ENCODE measurements around the gene HCAR2.
"Not testable (repeated sequence)": the region's sequence is repeated elsewhere in the genome, so short reads cannot be mapped to it uniquely, and the experiment has no call there.

The HCAR2 gene

DNA sequence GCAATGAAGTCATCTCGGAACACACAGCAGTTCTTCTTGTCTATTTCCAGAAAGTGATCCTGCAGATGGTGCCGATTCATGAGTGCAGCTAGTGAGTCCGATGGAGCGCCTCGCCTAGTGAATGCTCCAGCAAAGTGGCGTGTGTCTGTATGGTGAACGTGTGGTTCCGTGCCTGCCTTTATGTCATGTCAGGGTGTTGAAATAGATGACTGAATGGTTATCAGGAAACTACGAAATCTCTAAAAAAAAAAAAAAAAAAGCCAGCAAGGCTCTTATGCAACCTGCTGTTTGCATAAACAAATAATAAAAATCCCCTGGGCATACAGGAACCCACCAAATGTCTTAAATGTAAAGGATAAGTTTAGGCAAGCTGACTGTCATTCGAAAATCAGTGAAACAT is 13.5 kb upstream of the HCAR2 start, which contains the start of gene HCAR3:
Gene HCAR3, minus strand, starts transcription at position 154 of the 400 bp plus-strand sequence. Its CDS starts 74 bp downstream, at position 80.
- DNase-seq (ENCODE audit: low spot score), result not testable (repeated sequence)

DNA sequence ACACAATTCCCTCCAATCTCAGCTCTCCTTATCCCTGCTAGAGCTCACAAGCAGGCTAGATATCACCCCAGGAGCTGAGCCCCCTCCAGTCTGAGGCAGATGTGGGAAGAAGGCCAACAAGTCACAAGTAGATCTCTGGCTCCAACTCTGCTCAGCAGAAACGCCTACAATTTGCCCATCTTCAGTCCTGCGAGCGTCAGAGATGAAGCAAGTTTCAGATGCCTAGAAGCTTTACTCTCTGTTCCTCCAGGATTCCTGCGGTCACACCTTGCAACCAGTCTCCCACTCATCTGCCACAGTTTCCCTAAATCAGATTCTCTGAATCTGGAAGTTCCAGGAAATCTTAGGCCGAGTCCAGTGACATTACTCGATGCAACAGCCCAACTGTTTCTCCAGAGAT is 12.1 kb upstream of the HCAR2 start:
- DNase-seq (ENCODE audit: low spot score), result not testable (repeated sequence)

DNA sequence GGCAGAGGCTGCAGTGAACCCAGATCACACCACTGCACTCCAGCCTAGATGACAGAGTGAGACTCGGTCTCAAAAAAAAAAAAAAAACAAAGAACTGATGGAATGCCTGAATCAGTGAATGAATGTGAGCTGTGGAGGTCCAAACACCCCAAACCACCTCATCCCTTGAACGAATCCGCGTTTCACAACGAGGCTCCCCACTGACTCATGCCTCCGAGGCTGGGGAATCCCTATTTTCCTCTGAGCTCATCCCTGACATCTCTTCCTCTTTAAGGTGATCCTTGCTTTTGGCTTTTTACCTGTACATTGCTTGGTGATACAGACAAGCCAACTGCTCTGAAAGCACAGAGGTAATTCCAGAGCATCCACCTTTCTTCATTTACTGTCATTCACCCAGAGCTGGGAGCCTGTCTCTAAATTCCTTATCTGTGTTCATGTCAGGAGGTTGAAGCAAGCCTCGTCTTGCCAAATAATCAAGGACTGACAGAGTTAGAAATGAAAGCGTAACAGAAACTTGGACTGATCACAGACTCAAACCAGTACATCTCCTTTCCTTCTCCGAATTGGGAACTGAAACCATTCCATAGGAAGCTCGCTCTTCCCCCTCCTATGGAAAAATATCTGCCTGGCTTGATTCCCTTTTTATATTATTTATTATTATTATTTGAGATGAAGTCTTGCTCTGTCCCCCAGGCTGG is 10.5 kb upstream of the HCAR2 start:
- DNase-seq (ENCODE audit: low spot score), result not testable (repeated sequence)

DNA sequence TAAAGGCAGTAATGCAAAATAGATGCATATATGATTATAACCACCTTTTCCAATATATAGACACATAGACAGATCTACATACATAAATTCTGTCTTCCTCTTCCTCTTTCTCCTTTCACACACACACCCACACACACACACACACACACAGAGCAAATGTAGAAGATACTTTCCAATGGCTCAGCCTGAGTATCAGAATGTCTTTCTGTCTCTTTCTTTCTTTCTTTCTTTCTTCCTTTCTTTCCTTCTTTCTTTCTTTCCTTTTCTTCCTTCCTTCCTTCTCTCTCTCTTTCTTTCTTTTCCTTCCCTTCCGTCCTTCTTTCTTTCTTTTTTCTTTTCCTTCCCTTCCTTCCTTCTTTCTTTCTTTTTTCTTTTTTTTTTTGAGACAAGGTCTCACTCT is 8.1 kb upstream of the HCAR2 start:
- not testable (repeated sequence) for DNase-seq (ENCODE audit: low spot score)

DNA sequence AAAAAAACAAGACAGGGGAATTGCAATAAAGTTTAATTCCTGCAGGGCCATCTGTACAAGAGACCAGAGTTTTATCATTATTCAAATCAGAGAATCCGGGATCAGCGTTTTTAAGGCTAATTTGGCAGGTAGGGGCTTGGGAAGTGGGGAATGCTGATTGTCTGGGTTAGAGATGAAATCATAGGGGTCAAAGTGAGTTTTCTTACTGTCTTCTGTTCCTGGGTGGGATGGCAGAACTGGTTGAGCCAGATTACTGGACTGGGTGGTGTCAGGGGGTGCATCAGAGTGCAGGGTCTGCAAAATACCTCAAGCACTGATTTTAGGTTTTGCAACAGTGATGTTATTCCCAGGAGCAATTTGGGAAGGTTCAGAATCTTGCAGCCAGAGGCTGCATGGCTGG is 7.2 kb upstream of the HCAR2 start:
- not testable (repeated sequence) for DNase-seq (ENCODE audit: low spot score)

DNA sequence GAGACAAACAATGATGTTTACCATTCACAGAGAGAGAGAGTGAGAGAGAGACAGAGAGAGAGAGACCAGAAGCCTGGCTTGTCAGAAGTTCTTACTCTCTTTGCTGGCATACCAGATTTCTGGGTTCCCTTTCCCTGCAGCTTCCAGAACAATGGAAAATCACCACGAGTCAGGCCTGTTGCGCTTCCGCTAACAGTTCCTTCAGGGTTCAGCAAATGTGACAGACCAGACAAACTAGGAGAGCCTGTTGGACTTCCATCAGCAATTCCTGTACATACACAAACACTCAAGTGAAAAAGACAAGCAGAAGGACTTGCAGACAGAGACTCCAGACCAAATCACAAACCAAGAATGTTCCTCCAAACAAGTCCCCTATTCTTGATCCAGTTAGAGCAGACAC is 6.1 kb upstream of the HCAR2 start:
- not testable (repeated sequence) for DNase-seq (ENCODE audit: low spot score)

DNA sequence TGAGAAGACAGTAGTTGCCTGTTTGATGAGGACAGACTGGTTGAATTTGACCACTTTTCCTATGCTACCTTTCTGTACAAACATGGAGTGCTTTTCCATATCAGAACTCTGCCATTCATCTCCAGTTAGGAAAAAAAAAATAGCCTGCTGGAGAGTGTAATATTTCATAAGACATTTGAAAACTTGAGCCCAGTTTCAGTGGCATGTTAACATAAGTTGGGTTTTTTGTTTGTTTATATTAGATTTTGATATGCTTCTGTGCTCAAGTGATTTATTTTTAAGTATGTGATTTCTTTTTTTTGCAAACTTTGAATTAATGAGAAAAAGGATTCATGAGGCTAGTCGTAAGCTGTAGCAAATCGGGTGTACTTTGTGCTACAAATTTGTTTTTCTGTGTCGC is 684 bp upstream of the HCAR2 start:
- DNase-seq (ENCODE audit: low spot score), result not testable (repeated sequence)

DNA sequence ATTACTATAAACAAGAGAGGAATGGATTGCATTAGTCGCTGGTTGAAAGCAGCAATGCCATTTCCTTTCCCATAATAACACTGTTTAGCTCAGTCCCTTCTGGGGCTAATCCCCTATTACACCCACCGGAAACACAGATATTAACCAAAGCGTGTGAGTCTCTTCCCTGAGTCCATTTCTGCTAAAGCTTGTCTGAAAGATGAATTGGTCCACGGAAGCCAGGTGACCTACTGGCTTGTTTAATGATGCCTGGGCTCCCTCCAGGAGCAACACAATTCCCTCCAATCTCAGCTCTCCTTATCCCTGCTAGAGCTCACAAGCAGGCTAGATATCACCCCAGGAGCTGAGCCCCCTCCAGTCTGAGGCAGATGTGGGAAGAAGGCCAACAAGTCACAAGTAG is 1.7 kb downstream of the HCAR2 start:
- DNase-seq (ENCODE audit: low spot score), result not testable (repeated sequence)

DNA sequence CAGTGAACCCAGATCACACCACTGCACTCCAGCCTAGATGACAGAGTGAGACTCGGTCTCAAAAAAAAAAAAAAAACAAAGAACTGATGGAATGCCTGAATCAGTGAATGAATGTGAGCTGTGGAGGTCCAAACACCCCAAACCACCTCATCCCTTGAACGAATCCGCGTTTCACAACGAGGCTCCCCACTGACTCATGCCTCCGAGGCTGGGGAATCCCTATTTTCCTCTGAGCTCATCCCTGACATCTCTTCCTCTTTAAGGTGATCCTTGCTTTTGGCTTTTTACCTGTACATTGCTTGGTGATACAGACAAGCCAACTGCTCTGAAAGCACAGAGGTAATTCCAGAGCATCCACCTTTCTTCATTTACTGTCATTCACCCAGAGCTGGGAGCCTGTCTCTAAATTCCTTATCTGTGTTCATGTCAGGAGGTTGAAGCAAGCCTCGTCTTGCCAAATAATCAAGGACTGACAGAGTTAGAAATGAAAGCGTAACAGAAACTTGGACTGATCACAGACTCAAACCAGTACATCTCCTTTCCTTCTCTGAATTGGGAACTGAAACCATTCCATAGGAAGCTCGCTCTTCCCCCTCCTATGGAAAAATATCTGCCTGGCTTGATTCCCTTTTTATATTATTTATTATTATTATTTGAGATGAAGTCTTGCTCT is 3.0 kb downstream of the HCAR2 start:
- DNase-seq (ENCODE audit: low spot score), result not testable (repeated sequence)

DNA sequence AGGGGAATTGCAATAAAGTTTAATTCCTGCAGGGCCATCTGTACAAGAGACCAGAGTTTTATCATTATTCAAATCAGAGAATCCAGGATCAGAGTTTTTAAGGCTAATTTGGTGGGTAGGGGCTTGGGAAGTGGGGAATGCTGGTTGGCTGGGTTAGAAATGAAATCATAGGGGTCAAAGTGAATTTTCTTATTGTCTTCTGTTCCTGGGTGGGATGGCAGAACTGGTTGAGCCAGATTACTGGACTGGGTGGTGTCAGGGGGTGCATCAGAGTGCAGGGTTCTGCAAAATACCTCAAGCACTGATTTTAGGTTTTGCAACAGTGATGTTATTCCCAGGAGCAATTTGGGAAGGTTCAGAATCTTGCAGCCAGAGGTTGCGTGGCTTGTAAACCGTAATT is 6.2 kb downstream of the HCAR2 start:
- not testable (repeated sequence) for DNase-seq (ENCODE audit: low spot score)

DNA sequence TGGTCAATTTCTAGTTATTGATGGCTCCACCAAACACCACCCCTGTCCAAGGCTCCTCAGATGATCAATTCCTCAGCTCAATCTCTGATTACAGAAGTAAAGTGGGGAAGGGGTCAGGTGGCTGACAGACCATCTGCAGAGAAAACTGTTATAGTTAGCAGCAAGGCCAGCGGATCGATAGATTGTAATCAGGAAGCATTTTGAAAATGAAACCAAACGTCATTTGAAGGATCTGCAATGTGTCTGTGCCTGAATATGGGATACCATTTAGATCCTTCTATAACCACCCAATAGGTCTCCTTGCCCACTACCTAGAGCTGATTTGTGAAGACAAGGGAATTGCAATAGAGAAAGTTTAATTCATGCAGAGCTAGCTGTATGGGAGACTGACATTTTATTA is 11.6 kb downstream of the HCAR2 start:
- no peak for DNase-seq (ENCODE audit: low spot score)

DNA sequence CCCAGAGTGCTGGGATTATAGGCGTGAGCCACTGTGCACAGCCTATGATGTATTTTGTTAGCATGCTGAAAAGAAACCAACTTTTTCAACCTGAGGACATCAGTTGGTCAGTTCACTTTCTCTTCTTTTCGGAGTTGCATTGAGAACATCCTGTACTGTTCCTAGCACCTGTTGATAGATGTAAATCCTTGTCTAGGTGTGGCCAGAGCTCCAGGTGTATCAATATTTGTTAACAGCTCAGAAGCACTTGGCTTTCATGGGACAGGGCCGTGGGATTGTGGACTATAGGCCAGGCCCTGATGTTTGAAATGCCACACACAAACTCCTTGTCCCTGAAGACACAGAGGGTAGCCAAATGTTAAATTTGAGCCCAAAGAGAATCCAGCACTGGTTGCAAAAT is 14.9 kb downstream of the HCAR2 start:
- no peak for DNase-seq (ENCODE audit: low spot score)

DNA sequence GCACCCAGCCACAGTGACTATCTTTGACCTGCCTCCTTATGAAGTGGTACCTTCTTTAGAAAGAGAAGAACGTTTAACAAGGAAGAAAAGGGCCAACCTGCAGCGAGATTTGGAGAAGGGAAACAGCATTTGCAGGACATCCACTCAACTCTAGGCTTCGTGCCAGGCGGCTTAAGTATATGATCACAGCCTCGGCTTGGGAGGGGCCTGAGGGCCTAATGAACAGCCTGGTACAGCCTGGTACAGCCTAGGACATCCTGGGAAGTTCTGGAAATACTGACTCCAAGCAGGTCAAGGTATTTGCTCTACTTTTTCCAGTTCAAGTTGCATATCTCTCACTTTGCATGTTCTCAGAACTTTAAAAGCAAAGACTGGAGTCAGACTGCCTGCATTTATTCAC is 16.1 kb downstream of the HCAR2 start:
- DNase-seq (ENCODE audit: low spot score), result no peak

DNA sequence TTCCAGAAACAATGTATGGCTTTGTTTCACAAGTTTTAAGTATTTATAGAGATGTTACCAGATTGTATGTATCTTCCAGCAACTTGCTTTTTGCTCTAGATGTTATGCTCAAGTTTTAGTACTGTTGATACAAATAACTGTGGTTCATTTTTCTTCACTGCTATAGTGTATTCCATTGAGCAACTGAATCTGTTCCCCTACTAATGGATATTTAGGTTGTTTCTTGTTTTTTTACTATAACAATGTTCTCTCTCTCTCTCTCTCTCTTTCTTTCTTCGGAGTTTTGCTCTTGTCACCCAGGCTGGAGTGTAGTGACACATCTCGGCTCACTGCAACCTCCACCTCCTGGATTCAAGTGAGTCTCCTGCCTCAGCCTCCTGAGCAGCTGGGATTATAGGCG is 16.6 kb downstream of the HCAR2 start:
- no peak for DNase-seq (ENCODE audit: low spot score)

DNA sequence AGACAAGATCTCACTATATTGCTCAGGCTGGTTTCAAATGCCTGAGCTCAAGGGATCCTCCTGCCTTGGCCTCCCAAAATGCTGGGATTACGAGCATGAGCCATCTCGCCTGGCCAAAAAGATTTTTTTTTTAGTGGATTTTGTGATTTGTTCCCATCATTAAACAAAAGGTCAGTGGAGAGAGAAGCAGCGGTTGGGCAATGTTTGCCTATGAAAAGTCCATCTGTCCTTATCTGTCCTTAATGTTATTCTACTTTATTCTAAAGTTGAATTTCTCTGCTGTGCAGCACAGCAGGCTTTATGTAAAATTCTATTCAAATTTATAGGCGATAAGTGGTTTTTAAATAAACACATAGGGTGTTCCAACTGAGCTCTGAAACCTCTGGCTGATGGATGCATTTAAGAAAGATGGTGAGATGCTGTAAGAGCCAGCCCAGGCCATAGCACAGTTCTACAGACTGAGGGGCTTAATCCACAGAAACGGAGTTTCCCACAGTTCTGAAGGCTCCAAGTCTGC is 18.8 kb downstream of the HCAR2 start:
- DNase-seq (ENCODE audit: low spot score), result no peak

DNA sequence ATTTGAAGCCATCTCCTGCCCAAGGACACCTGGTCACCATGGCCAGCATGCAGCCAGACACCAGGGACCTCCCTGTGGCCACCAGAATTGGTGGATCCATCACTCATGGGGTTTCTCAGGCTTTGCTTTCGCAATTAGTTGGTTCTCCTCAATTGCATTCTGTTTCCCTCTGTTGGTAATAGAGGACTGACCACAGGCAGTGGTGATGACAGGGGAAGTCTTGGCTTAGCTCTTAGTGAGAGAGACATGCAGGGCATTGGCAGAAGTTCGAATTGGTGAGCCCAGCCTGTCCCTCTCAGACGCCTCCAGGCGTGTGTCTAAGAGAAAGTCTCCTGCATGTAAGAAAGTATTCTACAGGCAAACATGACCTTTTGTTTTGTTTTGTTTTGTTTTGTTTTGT is 21.3 kb downstream of the HCAR2 start:
- DNase-seq (ENCODE audit: low spot score), result peak; percentile 66

DNA sequence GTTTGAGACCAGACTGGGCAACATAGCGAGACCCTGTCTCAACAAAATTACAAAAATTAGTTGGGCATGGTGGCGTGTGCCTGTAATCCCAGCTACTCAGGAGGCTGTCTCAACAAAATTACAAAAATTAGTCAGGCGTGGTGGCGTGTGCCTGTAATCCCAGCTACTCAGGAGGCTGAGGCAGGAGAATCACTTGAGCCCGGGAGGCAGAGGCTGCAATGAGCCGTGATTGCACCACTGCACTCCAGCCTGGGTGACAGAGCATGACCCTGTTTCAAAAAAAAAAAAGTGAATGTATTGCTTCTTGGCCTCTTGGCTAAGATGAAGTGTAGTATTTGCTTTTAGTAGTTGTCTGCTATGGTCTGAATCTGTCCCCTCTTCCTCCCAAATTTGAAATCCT is 22.2 kb downstream of the HCAR2 start:
- DNase-seq (ENCODE audit: low spot score), result not testable (repeated sequence)

DNA sequence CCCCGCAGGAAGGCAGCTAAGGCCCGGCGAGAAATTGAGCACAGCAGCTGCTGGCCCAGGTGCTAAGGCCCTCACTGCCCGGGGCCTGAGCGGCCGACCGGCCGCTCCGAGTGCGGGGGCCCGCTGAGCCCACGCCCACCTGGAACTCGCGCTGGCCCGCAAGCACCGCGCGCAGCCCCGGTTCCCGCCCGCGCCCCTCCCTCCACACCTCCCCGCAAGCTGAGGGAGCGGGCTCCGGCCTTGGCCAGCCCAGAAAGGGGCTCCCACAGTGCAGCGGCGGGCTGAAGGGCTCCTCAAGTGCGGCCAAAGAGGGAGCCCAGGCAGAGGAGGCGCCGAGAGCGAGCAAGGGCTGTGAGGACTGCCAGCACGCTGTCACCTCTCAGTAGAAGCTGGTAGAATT is 26.4 kb downstream of the HCAR2 start:
- not testable (repeated sequence) for DNase-seq (ENCODE audit: low spot score)

DNA sequence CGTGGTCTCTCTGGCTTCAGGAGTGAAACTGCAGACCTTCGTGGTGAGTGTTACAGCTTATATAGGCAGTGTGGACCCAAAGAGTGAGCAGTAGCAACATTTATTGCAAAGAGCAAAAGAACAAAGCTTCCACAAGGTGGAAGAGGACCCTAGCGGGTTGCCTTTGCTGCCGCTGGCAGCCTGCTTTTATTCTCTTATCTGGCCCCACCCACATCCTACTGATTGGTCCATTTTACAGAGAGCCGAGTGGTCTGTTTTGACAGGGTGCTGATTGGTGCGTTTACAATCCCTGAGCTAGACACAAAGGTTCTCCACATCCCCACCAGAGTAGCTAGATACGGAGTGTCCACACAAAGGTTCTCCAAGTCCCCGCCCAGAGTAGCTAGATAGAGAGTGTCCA is 27.1 kb downstream of the HCAR2 start:
- DNase-seq (ENCODE audit: low spot score), result not testable (repeated sequence)

DNA sequence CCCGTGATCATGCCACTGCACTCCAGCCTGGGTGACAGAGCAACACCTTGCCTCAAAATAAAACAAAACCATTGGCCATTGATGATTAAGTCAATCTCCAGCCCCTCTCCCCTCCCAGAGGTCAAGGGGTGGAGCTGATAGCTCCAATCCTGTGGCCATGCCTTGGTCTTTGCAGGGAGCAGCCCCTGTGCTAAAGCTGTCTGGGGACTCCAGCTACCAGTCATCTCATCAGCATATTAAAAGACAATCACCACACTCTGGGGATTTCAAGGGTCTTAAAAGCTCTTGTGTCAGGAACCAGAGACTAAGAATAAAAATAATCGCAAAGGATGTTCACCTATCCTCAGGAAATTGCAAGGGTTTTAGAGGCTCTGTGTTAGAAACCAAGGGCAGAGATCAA is 30.6 kb downstream of the HCAR2 start:
- no peak for DNase-seq (ENCODE audit: low spot score)

DNA sequence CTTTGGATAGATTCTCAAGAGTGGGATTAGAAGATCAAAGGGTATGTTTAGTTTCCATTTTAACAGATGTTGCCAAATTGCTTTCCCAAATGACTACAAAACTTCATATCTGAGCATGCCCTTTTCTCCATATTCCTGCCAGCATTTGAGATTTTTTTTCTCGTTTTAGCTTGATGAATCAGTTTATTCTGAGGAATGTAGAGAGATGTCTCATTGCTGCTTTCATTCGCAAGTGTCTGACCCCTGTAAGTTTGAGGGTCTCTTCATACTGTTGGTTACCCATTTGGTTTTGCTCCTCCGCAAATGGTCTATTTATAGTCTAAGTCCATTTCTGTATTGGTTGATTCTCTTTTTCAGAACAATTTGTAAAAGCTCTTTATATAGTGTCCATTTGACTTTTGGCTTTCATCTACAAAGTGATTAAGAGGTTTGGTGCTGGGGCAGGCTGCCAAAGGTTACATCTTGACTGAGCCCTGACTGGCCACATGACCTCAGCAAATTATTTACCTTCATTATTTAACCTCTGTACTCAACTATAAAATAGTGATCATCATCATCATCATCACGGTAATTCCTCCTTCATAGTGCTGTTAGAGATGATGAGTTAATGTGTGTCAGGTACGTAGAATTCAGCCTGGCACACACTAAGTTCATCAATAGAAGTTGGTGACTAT is 33.6 kb downstream of the HCAR2 start:
- DNase-seq (ENCODE audit: low spot score), result peak; percentile 57

DNA sequence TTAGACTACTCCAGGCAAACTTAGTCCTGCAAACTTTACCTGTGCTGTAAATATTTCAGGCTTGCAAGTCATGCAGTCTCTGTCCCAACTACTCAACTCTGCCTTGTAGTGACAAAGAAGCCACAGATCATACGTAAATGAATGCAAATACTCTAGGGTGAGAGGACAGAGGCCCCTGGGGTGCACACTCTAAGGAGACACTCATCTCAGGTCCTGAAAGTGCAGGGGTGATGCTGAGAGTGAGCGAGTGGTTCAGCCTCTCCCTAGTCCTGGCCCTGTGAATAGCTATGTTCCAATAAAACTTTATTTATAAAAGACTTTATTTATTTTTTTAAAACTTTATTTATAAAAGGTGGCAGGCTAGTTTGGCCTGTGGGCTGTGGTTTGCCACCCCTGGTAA is 34.9 kb downstream of the HCAR2 start:
- no peak for DNase-seq (ENCODE audit: low spot score)

DNA sequence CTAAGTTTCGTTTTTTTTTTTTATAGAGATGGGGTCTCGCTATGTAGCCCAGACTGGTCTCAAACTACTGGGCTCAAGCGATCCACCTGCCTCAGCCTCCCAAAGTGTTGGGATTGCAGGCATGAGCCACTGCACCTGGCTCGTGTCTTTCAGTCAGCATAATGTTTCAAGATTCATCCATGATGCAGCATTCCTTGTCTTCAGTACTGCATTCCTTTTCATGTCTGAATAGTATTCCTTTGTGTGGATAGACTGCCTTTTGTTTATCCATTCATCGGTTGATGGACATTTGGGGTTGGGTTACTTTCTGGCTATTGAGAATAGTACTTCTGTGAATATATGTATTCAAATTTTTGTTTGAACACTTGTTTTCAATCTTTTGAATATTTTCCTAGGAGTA is 37.4 kb downstream of the HCAR2 start:
- no peak for DNase-seq (ENCODE audit: low spot score)

Measured in AG08395 (cell line).